Measurements from ENCODE around the gene KMT5B. TPM values are rescaled to one million over a fixed set of nuclear protein-coding genes. Genes with fewer than 3 reads are reported as not detected.
A peak's percentile ranks its signal among the peaks of the same experiment; 100 is the strongest.

The KMT5B gene
- total and polyA plus RNA-seq, 2 of the 13 experiments (the other 11 are each of a cell fraction or from before 2014, with no cell fraction given), result 17.6 to 23.7 TPM

DNA sequence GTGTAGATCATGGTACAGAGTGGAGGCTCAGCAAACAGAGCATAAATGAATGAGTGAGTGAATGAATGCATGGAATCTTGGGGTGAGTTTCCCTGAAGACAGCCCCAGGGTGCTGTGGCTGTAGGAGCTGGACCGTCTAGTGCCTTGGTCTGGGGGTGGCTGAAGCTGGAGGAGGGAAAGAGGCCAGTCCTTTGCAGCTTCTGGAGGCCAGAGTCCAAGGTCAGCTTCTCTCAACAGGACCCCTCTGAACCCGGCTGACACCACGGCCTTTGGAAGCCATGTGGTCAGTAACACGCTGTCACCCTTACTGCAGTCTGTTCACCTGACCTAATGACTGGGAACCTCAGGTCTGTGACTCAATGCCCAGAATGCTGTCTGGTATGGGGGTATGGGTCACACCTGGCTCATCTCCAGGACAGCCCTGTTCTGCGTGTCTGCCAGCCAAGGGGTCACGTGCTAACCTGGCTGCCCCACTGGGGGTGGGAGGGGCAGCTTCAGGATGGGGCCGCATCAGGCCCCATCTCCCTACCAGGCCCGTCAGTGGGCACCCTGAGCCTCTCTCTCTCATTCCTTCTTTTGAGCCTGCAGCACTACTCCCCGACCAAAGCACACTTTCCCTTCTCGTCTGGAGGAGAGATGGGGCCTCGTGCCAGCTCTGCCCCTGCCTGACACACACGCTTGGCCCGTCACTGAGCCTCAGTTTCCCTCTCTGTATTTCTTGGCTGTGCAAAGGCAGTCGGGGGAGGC is 67.8 kb downstream of the KMT5B start (continued):
- TF ChIP-seq, protein P1, sequence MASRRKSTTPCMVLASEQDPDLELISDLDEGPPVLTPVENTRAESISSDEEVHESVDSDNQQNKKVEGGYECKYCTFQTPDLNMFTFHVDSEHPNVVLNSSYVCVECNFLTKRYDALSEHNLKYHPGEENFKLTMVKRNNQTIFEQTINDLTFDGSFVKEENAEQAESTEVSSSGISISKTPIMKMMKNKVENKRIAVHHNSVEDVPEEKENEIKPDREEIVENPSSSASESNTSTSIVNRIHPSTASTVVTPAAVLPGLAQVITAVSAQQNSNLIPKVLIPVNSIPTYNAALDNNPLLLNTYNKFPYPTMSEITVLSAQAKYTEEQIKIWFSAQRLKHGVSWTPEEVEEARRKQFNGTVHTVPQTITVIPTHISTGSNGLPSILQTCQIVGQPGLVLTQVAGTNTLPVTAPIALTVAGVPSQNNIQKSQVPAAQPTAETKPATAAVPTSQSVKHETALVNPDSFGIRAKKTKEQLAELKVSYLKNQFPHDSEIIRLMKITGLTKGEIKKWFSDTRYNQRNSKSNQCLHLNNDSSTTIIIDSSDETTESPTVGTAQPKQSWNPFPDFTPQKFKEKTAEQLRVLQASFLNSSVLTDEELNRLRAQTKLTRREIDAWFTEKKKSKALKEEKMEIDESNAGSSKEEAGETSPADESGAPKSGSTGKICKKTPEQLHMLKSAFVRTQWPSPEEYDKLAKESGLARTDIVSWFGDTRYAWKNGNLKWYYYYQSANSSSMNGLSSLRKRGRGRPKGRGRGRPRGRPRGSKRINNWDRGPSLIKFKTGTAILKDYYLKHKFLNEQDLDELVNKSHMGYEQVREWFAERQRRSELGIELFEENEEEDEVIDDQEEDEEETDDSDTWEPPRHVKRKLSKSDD (CRISPR knock-in tag; IDR thresholded peaks at IDR 0.05; ENCODE audit: low read depth), result peak; percentile 77; the same call in 1 of the 2 replicates
- TF ChIP-seq, protein P2, sequence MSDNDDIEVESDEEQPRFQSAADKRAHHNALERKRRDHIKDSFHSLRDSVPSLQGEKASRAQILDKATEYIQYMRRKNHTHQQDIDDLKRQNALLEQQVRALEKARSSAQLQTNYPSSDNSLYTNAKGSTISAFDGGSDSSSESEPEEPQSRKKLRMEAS (IDR thresholded peaks at IDR 0.05), result peak; percentile 95
- TF ChIP-seq ATM (IDR thresholded peaks at IDR 0.05; ENCODE audit: borderline replicate concordance), result no peak
- peak; percentile 88 for TF ChIP-seq FOXK1 (CRISPR knock-in tag; IDR thresholded peaks at IDR 0.05; ENCODE audit: borderline replicate concordance, low read depth)
- TF ChIP-seq FOXP1 (IDR thresholded peaks at IDR 0.05), result no peak
- peak; percentile 69 for TF ChIP-seq FOXP1 (CRISPR knock-in tag; IDR thresholded peaks at IDR 0.05)
- TF ChIP-seq MXI1 (IDR thresholded peaks at IDR 0.05; ENCODE audit: borderline replicate concordance, low read depth, low read length), result peak; percentile 98; the same call in 2 of the 3 replicates
- peak; percentile 36; the same call in 1 of the 2 replicates for TF ChIP-seq ZBTB3 (CRISPR knock-in tag; IDR thresholded peaks at IDR 0.05; ENCODE audit: borderline replicate concordance, low read depth)
- TF ChIP-seq ZNF839 (CRISPR knock-in tag; IDR thresholded peaks at IDR 0.05; ENCODE audit: borderline replicate concordance), result no peak
- TF ChIP-seq, protein P3, sequence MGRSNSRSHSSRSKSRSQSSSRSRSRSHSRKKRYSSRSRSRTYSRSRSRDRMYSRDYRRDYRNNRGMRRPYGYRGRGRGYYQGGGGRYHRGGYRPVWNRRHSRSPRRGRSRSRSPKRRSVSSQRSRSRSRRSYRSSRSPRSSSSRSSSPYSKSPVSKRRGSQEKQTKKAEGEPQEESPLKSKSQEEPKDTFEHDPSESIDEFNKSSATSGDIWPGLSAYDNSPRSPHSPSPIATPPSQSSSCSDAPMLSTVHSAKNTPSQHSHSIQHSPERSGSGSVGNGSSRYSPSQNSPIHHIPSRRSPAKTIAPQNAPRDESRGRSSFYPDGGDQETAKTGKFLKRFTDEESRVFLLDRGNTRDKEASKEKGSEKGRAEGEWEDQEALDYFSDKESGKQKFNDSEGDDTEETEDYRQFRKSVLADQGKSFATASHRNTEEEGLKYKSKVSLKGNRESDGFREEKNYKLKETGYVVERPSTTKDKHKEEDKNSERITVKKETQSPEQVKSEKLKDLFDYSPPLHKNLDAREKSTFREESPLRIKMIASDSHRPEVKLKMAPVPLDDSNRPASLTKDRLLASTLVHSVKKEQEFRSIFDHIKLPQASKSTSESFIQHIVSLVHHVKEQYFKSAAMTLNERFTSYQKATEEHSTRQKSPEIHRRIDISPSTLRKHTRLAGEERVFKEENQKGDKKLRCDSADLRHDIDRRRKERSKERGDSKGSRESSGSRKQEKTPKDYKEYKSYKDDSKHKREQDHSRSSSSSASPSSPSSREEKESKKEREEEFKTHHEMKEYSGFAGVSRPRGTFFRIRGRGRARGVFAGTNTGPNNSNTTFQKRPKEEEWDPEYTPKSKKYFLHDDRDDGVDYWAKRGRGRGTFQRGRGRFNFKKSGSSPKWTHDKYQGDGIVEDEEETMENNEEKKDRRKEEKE (IDR thresholded peaks at IDR 0.05), result no peak
- TF ChIP-seq ZNF180 (CRISPR knock-in tag; IDR thresholded peaks at IDR 0.05; ENCODE audit: borderline replicate concordance, low read depth), result no peak
- TF ChIP-seq, protein P4, sequence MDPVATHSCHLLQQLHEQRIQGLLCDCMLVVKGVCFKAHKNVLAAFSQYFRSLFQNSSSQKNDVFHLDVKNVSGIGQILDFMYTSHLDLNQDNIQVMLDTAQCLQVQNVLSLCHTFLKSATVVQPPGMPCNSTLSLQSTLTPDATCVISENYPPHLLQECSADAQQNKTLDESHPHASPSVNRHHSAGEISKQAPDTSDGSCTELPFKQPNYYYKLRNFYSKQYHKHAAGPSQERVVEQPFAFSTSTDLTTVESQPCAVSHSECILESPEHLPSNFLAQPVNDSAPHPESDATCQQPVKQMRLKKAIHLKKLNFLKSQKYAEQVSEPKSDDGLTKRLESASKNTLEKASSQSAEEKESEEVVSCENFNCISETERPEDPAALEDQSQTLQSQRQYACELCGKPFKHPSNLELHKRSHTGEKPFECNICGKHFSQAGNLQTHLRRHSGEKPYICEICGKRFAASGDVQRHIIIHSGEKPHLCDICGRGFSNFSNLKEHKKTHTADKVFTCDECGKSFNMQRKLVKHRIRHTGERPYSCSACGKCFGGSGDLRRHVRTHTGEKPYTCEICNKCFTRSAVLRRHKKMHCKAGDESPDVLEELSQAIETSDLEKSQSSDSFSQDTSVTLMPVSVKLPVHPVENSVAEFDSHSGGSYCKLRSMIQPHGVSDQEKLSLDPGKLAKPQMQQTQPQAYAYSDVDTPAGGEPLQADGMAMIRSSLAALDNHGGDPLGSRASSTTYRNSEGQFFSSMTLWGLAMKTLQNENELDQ (CRISPR knock-in tag; IDR thresholded peaks at IDR 0.05; ENCODE audit: borderline replicate concordance), result no peak
- 0 out of 2 replicates have a peak, but pooled peaks have one; percentile 42 for TF ChIP-seq RAD21 (CRISPR knock-in tag; IDR thresholded peaks at IDR 0.05)
- TF ChIP-seq SIX1 (CRISPR knock-in tag; IDR thresholded peaks at IDR 0.05; ENCODE audit: borderline replicate concordance), result 0 out of 2 replicates have a peak, but pooled peaks have one; percentile 45
- no peak for TF ChIP-seq GLI4 (CRISPR knock-in tag; IDR thresholded peaks at IDR 0.05; ENCODE audit: borderline replicate concordance)
- peak; percentile 25; the same call in 1 of the 2 replicates for TF ChIP-seq SMC3 (IDR thresholded peaks at IDR 0.05; ENCODE audit: low read length)
- no peak for TF ChIP-seq ZNF383 (CRISPR knock-in tag; IDR thresholded peaks at IDR 0.05; ENCODE audit: borderline replicate concordance)
- TF ChIP-seq FLYWCH1 (CRISPR knock-in tag; IDR thresholded peaks at IDR 0.05), result no peak
- TF ChIP-seq NR2F1 (CRISPR knock-in tag; IDR thresholded peaks at IDR 0.05), result peak; percentile 94
- TF ChIP-seq MAZ (IDR thresholded peaks at IDR 0.05; ENCODE audit: borderline replicate concordance, low read depth, low read length), result peak; percentile 37; the same call in 1 of the 2 replicates
- TF ChIP-seq MAZ (CRISPR knock-in tag; IDR thresholded peaks at IDR 0.05; ENCODE audit: low read depth), result peak; percentile 95
- TF ChIP-seq KAT8 (CRISPR knock-in tag; IDR thresholded peaks at IDR 0.05), result peak; percentile 76

Data from HepG2 (cell line).